Fibroblast of the aortic adventitia (primary cell): ENCODE measurements around the gene COCH. TPM values are rescaled to one million over a fixed set of nuclear protein-coding genes. Genes with fewer than 3 reads are reported as not detected.

Experiments
- DNase-seq: peaks from one replicate; pipeline ENCODE4 v3.0.0-alpha.2; 2010; ENCODE audit warnings: low read depth
- H3K4me3 ChIP-seq: 2 replicates; pipeline ENCODE4 v1.5.1; 2011; ENCODE audit warnings: low read depth, mild to moderate bottlenecking, control low read depth, low read length, moderate library complexity
- CTCF ChIP-seq: IDR thresholded peaks from 2 replicates; pipeline ENCODE4 v1.5.1; 2011; ENCODE audit warnings: mild to moderate bottlenecking, low read length, control low read depth, inconsistent platforms; ENCODE audit not compliant: insufficient read depth
- total RNA-seq: library from RNA; depleted of rRNA; stranded (reverse); fragments of >200 nt; gene quantifications from 2 replicates; pipeline ENCODE4 v1.2.3, GENCODE V29; 2012; ENCODE audit warnings: low replicate concordance

COCH gene
- total RNA-seq, 1 donor: 0.36 TPM

GRCh38 chr14:30938617-30939016 lies 64.3 kb downstream of the COCH start:
- DNase-seq: no peak
- TF ChIP-seq CTCF: no peak
- no peak overlapping the region for H3K4me3 ChIP-seq

Other genes starting within 250 kb of the COCH start
- 4.2 and 7.9 TPM in 2 replicates for gene AP4S1, start 151.1 kb downstream of the COCH start, total RNA-seq
- 51.1 and 67.2 TPM in 2 replicates for gene STRN3, start 151.8 kb downstream of the COCH start, total RNA-seq